ENCODE results near the gene PPP2R3B.
"Not testable (repeated sequence)": the region's sequence is repeated elsewhere in the genome, so short reads cannot be mapped to it uniquely, and the experiment has no call there.

PPP2R3B gene, protein sequence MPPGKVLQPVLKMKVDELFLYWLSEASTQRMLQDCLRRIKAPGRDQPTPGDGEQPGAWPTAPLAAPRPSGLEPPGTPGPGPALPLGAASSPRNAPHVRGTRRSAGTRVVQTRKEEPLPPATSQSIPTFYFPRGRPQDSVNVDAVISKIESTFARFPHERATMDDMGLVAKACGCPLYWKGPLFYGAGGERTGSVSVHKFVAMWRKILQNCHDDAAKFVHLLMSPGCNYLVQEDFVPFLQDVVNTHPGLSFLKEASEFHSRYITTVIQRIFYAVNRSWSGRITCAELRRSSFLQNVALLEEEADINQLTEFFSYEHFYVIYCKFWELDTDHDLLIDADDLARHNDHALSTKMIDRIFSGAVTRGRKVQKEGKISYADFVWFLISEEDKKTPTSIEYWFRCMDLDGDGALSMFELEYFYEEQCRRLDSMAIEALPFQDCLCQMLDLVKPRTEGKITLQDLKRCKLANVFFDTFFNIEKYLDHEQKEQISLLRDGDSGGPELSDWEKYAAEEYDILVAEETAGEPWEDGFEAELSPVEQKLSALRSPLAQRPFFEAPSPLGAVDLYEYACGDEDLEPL

DNA sequence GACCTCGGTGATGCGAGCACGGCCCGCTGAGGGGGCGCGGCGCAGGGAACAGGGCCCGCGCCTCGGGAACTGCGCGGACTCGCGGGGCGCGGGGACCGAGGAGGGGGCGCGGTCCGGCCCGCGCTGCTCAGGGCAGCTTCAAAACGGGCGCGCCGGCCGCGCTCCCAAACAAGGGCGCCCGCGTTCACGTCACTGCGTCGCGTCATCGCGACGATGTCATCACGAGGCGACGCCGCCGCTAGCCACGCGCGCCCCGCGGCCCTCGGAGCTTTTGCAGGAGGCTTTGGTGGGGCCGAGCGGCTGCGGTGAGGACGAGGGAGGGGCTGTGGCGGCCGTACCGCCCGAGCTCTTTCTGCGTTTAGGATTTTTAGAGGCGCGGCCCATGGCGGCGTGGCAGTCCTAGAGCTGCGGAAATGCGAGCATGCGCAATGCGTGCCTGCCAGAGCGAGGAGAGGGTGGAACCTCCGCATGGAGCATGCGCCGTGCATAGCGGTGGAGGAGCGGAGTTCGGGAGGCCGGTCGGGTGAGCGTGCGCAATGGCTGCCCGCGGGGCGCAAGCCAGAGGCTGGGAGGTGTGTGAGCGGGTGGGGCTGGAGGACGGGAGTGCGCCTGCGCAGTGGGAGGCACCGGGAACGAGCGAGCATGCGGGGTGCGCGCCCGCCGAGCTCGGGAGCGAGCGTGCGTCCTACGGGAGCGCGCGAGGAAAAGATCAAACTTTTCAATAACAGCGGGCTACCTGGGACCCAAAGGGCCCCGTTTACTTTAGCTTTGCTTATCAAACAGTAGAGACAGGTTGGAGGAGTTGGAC, at the start of gene PPP2R3B:
Gene PPP2R3B, minus strand, starts transcription at position 140 of the 808 bp plus-strand sequence. CDS start 216 bp downstream, outside the sequence.
- no peak for DNase-seq

DNA sequence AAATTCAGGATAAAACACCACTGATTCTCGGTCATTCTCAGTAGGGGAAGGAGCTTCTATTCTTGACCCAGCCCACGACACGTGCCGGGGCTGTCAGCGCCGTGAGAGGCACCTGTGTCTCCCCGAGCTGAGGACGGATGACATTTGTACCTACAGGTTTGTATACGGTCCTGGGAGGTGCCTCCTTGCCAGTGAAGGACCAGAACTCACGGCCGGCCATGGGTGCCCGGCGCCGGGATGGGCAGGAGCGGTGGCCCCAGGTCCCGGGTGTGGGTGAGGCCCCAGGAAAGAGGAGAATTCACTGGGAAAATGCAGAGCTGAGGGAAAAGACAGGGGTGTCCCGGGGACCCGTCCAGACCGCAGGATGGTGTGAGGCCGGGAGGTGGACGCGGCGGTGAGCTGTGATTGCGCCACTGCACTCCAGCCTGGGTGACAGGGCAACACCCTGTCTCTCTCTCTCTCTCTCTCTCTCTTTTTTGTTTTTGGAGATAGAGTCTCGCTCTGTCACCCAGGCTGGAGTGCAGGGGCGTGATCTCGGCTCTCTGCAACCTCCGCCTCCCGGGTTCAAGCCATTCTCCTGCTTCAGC, 48.9 kb upstream of the PPP2R3B start:
- no peak for DNase-seq

DNA sequence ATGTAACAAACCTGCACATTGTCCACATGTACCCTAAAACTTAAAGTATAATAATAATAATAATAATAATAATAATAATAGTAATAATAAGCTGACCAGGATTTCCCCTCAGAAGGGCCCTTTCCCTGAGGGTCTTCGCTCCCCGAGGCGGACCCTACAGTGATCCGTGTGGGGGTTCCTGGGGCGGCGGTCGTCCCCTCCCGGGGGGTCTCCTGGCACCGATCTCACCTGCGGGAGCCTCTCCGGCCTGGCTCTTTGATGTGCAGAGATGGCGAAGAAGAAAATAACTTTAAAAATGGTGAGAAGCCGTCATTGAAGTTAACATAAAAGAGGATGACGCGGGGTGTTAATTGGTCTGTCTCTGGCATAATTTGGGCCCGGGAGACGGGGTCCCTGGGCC, 48.2 kb upstream of the PPP2R3B start:
- DNase-seq, result no peak

DNA sequence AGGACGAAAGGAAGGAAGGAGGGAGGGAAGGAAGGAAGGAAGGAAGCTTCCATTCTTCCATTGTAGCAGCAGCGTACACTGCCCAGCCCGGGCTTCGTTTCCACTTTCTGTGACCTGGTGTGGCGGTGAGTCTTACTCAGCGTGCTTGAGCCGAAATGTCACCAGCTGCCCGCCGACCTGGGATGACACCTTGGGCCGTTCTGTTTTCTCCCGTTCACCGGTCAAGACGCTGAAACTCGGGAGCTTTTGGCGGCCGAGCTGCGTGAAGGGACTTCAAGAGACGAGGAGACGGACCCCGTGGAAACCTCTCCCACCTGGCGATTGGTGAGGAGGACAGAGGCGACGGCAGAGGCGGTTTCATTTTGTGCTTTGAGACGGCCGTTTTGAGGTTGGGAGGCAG, 47.1 kb upstream of the PPP2R3B start:
- DNase-seq, result no peak

DNA sequence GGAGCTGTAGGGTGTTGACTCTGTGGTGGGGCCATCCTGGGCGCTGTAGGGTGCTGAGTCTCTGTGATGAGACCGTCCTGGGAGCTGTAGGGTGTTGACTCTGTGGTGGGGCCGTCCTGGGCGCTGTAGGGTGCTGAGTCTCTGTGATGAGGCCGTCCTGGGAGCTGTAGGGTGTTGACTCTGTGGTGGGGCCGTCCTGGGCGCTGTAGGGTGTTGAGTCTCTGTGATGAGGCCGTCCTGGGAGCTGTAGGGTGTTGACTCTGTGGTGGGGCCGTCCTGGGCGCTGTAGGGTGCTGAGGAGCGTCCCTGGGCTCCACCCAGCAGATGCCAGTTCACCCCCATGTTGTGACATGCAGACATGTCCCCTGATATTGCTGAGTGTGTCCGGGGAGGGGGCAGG, 46.0 kb upstream of the PPP2R3B start:
- not testable (repeated sequence) for DNase-seq

DNA sequence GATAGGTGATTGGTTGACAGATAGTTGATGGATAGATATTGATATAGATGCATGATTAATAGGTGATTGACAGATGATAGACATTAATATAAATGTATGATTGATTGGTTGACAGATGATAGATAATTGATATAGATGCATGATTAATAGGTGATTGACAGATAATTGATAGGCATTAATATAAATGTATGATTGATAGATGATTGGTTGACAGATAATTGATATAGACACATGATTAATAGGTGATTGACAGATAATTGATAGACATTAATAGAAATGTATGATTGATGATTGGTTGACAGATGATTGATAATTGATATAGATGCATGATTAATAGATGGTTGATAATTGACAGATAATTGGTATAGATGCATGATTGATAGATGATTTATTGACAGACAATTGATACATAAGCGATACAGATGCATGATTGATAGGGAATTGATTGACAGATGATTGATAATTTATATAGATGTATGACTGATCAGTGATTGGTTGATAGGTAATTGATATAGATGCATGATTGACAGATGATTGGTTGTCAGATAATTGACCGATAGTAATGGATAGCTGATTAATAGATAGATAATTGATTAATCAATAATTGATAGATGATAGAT, 44.9 kb upstream of the PPP2R3B start:
- DNase-seq, result no peak

DNA sequence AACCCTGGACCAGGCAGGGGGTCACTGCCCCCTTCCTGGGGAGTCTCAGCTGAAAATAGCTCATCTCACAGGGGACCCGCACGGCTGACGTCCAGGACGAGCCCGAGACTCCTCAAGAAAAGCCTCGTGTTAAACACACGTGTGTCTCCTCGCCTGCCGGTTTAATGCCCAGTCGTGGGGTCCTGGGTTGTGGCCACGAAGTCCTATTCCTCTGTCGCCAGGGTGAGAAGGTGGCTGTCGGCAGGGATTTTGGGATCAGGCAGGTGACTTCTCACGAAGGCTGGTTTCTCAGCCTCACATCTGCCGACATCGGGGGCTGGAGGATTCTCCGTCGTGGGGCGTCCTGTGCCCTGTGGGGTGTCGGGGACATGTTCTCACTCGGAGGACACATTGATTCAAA, 44.3 kb upstream of the PPP2R3B start:
- no peak for DNase-seq

DNA sequence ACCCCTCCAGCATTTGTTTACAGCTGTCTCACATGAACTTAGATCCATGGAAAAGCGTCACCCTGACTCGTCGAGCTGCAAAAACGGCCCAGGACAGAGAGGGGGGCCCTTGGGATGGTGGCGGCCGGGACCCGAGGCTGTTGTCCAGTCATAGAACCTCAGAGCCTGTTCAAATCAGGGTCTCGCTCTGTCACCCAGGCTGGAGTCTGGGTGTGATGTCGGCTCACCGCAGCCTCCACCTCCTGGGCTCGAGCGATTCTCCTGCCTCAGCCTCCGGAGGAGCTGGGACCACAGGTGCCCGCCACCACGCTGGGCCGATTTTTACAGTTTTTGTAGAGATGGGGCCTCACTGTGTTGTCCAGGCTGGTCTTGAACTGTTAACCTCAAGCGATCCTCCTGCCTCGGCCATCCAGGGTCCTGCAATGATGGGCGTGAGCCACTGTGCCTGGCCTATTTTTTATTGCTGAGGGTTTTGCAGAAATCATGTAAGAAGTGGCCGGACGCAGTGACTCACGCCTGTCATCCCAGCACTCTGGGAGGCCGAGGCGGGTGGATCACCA, 42.6 kb upstream of the PPP2R3B start:
- DNase-seq, result no peak

DNA sequence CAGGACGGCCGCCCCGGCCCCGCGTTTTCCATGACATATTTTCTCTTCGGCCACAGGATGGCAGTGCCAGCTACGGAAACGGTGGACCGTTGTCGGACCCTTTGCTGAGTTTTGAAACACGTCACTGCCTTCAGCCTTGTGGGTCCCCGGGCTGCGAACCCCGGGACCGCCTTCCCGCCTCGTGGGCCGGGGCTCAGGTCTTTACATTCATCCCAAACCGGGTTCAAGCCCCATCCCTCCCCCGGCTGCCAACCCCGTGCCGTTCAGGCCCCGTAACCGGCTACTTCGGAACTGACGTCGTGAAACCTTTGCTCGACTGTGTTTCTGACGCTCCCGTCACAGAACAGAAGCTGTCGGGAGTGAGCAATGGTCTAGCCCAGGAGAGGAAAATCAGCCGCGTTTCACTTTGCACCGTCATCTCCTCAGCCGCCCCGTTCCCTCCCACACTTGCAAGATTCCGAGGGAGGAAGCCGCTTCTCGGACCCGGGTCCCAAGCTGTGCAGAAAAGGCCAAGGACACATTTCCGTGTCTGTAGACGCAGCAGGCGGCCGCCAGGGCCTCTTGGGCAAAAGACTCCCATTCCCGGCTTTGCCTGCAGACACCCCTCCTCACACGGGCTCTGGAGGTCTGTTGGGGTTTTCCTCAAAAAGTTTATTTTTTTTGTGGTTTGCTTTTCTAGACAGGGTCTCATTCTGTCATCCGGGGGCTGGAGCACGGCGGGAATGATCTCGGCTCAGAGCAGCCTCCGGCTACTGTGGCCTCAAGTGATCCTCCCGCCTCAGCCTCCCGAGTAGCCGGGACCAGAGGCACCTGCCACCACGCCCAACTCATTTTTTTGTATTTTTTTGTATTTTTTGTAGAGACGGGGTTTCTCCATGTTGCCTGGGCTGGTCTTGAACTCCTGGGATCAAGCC, 41.4 kb upstream of the PPP2R3B start:
- DNase-seq, result no peak

DNA sequence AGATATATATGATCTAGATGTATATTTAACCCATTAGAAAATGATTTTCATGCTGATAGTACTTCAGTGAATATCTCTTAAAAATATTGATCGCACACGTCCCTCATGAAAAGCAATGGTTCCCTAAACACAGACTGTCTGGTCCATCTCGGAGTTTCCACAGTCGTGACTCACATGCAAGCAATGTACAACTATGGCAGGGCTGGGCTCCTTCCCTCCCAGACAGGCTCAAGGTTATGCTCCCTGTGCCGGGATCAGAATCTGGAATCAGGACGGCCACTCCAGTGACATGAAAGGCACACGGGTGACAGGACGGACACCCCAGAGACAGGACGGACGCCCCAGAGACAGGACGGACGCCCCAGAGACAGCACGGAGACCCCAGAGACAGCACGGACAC, 40.2 kb upstream of the PPP2R3B start:
- no peak for DNase-seq

DNA sequence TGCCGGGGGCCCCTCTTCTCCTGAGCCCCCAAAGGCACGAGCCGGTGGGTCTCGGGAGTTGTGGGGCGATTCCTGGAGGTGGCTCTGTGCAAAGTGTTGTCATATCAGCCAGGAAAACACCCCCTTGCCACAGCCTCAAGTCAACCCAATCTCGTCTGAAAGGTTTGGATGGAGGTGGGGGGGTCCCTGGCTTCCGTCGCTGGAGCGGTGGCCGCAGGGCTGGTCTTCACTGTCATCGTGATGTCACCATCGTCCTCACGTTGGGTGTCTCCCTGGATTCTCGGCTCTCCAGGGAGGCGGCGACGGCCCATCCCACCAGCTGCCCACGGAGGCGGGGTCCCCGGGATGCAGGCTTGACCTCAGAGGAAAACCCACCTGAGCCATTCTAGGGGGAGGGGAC, 38.3 kb upstream of the PPP2R3B start:
- no peak for DNase-seq

DNA sequence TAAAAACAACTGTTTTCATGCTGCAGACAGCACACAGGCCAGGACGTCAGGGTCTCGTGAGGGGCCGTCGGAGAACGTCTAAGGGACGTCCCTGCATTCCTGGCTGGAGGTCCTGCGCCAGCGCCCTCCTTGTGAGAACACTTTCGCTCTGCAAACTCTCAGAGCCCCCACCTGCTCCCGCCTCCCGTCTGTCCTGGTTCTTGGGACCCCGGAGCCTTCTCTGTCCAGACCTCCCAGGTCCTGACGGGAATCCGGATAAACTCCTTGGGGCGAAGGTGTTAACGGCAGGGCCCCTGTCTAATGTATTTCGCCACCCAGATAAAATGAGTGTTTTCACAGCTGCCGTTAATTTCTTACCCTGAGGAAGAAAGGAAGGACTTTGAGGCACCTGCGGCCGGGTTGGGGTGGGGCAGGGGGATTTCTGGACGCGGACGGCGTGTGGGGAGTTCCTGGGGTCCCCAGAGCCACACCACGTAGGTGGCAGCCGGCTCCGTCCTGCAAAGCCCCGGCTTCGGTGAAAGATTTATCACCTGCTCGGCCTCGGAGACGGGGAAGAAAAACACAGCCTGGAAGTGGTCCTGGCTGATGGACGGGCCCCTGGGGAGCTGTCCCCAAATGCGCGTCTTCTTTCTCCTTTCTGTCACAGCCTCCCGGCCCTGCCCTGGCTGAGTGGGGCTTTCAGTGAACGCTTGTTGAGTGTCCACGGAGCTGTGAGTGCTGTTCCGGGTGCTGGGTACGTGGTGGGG, 35.1 kb upstream of the PPP2R3B start:
- DNase-seq, result no peak

DNA sequence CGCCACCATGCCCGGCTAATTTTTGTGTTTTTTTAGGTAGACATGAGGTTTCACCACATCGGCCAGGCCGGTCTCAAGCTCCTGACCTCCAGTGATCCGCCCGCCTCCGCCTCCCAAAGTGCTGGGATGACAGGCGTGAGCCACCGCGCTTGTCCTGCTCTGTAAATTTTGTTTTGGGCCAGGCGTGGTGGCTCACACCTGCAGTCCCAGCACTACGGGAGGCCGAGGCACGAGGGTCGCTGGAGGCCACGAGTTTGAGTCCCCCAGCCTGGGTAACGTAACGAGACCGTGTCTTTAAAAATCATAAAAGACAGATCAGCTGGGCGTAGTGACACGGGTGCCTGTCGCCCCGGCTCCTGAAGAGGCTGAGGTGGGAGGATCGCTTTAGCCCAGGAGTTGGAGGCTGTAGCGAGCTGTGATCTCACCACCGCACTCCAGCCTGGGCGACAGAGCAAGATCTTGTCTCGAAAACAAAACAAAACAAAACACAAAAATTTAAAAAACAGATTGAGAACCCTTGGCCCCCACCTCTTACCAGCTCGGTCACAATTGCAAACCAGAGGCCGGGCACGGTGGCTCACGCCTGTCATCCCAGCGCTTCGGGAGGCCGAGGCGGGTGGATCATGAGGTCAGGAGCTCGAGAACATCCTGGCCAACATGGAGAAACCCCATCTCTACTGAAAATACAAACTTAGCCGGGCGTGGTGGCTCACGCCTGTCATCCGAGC, 34.0 kb upstream of the PPP2R3B start:
- no peak for DNase-seq

DNA sequence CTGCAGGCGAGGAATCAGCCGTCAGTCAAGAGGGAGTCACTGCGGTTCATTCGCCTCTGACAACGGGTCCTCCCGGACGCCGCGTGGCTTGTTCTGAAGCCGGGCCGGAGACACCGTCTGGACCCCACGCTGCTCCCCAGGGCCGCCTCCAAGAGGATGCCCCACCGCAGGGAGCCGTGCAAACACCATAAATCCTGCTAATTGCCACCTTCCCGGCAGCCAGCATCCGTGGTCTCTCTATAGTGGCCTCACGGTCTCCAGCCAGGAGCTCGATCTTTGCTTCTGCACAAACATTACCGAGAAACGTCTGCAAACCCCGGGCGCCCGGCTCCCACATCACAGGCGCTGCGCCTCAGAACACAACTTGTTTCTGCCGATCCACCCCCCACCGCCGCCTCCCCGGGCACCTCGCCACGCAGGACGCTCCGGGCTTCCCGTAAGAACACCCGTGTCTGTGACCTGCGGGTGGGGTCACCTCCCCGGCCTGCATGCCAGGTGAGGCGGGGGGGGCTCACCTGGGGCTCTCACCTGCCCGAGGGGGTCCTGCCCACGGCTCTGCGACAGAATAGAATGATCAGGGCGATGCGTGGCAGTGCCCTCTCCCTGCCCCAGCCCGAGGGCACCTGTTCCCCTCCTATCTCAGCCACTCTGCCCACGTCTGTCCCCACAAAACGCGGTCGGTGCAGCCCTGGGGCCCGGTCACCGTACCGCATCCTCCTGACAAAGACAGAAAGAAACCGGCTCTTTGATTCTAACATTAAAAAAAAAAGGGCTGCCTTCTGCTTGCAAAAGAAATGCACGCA, 32.4 kb upstream of the PPP2R3B start:
- DNase-seq, result no peak

DNA sequence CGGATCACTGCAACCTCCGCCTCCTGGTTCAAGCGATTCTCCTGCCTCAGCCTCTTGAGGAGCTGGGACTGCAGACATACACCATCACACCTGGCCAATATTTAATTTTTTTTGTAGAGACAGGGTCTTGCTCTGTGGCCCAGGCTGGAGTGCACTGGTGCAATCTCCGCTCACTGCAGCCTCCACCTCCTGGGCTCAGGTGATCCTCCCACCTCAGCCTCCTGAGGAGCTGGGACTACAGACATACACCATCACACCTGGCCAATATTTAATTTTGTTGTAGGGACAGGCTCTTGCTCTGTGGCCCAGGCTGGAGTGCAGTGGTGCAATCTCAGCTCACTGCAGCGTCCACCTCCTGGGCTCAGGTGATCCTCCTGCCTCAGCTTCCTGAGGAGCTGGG, 28.8 kb upstream of the PPP2R3B start:
- DNase-seq, result not testable (repeated sequence)

DNA sequence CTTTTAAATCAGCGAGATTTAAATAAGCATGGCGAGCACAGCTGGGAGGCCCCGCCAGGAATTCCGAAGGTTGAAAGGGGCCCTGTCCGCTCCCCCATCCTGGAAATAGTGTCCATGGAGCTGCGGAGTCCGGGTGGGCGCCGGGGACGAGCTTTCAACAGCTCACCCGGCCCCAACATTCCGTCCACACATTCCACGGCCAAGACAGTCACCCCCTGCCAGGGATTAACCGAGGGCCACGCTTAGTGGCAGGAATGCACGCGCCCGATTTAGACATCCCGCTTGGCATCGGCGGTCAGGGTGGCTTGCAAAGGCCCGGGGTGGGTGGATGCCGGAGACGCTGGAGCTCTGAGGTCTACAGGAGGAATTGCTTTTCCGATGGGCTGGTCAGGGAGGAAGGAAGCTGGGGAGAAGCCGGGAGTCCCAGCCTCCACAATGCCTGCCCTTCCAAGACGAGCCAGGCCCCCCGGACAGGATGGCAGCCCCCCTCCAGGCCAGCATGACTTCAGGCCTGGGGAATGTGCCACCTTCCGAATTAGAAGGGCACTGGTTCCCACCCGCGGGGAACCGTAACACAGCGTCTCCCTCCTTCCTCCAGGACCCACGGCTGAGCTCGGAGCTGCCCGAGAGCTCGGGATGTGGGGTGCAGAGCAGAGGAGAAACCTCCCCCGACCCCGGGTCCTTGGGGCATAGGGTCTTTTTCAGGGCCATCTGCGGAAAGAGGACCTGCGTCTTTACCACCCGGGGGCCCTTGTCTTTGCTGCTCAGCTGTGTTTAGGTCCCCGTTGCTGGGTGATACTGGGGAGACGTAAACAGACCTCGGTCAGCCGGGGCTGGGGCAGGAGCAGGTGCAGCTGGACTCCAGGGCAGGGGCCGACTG, 26.9 kb upstream of the PPP2R3B start:
- DNase-seq, result no peak

DNA sequence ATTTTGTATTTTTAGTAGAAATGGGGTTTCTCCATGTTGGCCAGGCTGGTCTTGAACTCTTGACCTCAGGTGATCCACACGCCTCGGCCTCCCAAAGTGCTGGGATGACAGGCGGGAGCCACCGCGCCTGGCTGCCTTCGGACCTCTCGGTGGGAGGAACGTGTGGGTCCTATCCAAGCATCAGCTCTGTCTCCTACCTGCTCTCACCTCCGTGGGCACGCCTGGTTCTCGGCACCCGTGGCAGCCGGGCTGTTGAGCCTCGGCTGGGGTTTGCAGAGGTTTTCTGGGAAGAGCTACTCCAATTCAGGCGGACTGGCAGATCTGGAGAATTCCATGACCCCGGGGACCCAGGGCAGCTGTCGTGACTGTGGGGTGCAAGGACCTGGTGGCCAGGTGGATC, 23.6 kb upstream of the PPP2R3B start:
- no peak for DNase-seq

DNA sequence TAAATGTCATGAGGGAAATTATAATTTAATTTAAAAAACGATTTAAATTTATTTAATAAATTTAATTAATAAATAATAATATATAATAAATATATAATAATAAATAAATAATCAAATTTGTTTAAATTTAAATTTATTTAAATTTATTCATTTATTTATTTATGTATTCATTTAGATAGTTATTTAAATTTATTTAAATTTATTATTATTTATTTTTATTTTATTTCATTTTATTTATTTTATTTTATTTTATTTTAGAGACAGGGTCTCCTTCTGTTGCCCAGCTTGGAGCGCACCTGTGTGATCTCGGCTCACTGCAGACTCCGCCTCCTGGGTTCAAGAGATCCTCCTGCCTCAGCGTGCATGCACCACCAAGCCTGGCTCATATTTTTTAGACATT, 18.4 kb upstream of the PPP2R3B start:
- DNase-seq, result no peak

Measured in NCI-H510A (cell line).